Peyer's patch (tissue), 4 donors: ENCODE data around the gene PTPRE.

Experiments used
- POLR2A ChIP-seq, 2 donors: fragments of 450-650 bp; IDR thresholded peaks; one replicate each; pipeline ENCODE4 v1.5.1; 2017; ENCODE audit warnings: antibody characterized with exemption in 2 of 2, mild to moderate bottlenecking in 2 of 2, moderate library complexity in 2 of 2
- TF ChIP-seq, protein P1 (sequence below), 6 experiments: fragments of 450-650 bp in 4 of 6; fragments of 200-600 bp in 2 of 6; sonication (generic) in 1 of 6; IDR thresholded peaks; one replicate each; pipeline ENCODE4 v1.5.1; 2017 to 2019; ENCODE audit warnings: antibody characterized with exemption in 6 of 6, mild to moderate bottlenecking in 3 of 6, moderate library complexity in 1 of 6

DNA sequence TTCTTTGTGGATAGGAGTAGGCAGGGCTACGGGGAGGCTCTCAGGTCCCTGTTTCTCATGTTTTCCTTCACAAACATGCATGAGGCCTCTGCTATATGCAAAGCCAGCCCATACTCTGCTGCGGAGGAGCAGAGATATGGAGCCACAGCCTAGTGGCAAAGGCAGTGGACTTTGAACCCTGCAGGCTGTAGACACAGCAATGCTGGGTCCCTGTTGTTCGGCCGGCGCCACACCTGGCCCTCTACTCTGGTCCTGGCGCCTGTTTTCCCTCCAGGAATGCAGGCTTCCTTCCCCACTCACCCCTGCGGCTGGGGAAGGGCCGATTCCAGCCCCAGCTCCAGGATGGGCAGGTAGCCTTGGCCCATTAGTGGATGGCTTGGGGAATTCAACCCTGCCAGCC lies 25.6 kb upstream of the PTPRE start:
- TF ChIP-seq, protein P1, sequence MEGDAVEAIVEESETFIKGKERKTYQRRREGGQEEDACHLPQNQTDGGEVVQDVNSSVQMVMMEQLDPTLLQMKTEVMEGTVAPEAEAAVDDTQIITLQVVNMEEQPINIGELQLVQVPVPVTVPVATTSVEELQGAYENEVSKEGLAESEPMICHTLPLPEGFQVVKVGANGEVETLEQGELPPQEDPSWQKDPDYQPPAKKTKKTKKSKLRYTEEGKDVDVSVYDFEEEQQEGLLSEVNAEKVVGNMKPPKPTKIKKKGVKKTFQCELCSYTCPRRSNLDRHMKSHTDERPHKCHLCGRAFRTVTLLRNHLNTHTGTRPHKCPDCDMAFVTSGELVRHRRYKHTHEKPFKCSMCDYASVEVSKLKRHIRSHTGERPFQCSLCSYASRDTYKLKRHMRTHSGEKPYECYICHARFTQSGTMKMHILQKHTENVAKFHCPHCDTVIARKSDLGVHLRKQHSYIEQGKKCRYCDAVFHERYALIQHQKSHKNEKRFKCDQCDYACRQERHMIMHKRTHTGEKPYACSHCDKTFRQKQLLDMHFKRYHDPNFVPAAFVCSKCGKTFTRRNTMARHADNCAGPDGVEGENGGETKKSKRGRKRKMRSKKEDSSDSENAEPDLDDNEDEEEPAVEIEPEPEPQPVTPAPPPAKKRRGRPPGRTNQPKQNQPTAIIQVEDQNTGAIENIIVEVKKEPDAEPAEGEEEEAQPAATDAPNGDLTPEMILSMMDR (IDR thresholded peaks at IDR 0.05), result no peak
- TF ChIP-seq POLR2A (IDR thresholded peaks at IDR 0.05), result no peak
